Ascending aorta (tissue), 2 donors: ENCODE data around the gene YBEY. TPM values are rescaled to one million over a fixed set of nuclear protein-coding genes. Genes with fewer than 3 reads are reported as not detected.

ENCODE experiments used
- DNase-seq, 2 donors: peaks; one replicate each; pipeline ENCODE4 v3.0.0-alpha.2; 2019; ENCODE audit warnings: low spot score in 2 of 2
- H3K27ac ChIP-seq, 2 donors: fragments of 200-600 bp; sonication (generic); one replicate each; pipeline ENCODE4 v1.5.1; 2016 to 2017; ENCODE audit warnings: mild to moderate bottlenecking in 1 of 2
- H3K27me3 ChIP-seq: fragments of 200-600 bp; sonication (generic); one replicate; pipeline ENCODE4 v1.5.1; 2017
- H3K36me3 ChIP-seq, 2 donors: fragments of 200-600 bp; sonication (generic); one replicate each; pipeline ENCODE4 v1.5.1; 2016
- H3K4me1 ChIP-seq, 2 donors: fragments of 200-600 bp; sonication (generic); one replicate each; pipeline ENCODE4 v1.5.1; 2016 to 2017; ENCODE audit warnings: mild to moderate bottlenecking in 1 of 2
- H3K4me3 ChIP-seq, 2 donors: fragments of 200-600 bp; sonication (generic); one replicate each; pipeline ENCODE4 v1.5.1; 2016 to 2017; ENCODE audit warnings: mild to moderate bottlenecking in 1 of 2
- H3K9me3 ChIP-seq, 2 donors: fragments of 200-600 bp; sonication (generic); one replicate each; pipeline ENCODE4 v1.5.1; 2016
- CTCF ChIP-seq, 3 experiments: fragments of 200-600 bp in 2 of 3; fragments of 450-650 bp in 1 of 3; sonication (generic) in 2 of 3; IDR thresholded peaks; one replicate each; pipeline ENCODE4 v1.5.1; 2016 to 2019; ENCODE audit warnings: antibody characterized with exemption in 3 of 3, mild to moderate bottlenecking in 1 of 3, moderate library complexity in 1 of 3
- intact Hi-C: fragments of 100-400 bp; cut with DNase I; formaldehyde crosslinking; loops from one replicate; pipeline ENCODE4 v1.15.1; 2023
- total RNA-seq: library from RNA; depleted of rRNA; stranded (reverse); fragments of >200 nt; gene quantifications from one replicate; pipeline ENCODE4 v1.1.0, GENCODE V29; 2016

The YBEY gene
- total RNA-seq, 1 donor from 2014 or later = 0.53 TPM

GRCh38 chr21:46295996-46296752 lies 10.0 kb downstream of the YBEY start:
- Histone ChIP-seq H3K4me3 (no peak overlapping the region), H3K27ac (no peak overlapping the region), H3K27me3 (no peaks in the 10 kb centered on the region), H3K4me1 (peaks cover 0 to 4% of the 10 kb centered on the region in 2 donors), H3K36me3 (peaks cover 3 to 14% of the 10 kb centered on the region in 2 donors), H3K9me3 (no peaks in the 10 kb centered on the region)
- DNase-seq = peak in 1 of 2 donors; percentile 80
- intact Hi-C loops = no loop called here
- no peak for TF ChIP-seq CTCF (IDR thresholded peaks at IDR 0.05)

- Histone ChIP-seq H3K4me3 (peak overlapping the region; percentile 41 to 61), H3K4me1 (peaks cover 0 to 4% of the 10 kb centered on the region in 2 donors), H3K9me3 (no peaks in the 10 kb centered on the region), H3K27ac (no peak overlapping the region), H3K36me3 (peaks cover 0 to 8% of the 10 kb centered on the region in 2 donors), H3K27me3 (no peaks in the 10 kb centered on the region)
- TF ChIP-seq CTCF (IDR thresholded peaks at IDR 0.05) = no peak
- DNase-seq = no peak
- intact Hi-C loops = no loop called here
Measured at GRCh38 chr21:46297338-46298271, 11.5 kb downstream of the YBEY start.

GRCh38 chr21:46299167-46299566 lies 13.0 kb downstream of the YBEY start:
- Histone ChIP-seq H3K4me1 (peaks cover 0 to 4% of the 10 kb centered on the region in 2 donors), H3K9me3 (no peaks in the 10 kb centered on the region), H3K36me3 (peaks cover 0 to 8% of the 10 kb centered on the region in 2 donors), H3K4me3 (no peak overlapping the region), H3K27ac (no peak overlapping the region), H3K27me3 (no peaks in the 10 kb centered on the region)
- no peak for TF ChIP-seq CTCF (IDR thresholded peaks at IDR 0.05)
- intact Hi-C loops = no loop called here
- no peak for DNase-seq

- intact Hi-C loops = no loop called here
Measured at GRCh38 chr21:46301759-46302158, 15.6 kb downstream of the YBEY start.

GRCh38 chr21:46304437-46304836 lies 18.3 kb downstream of the YBEY start:
- H3K4me1 ChIP-seq = no peaks in the 10 kb centered on the region
- H3K36me3 ChIP-seq = peaks cover 4 to 8% of the 10 kb centered on the region in 2 donors
- TF ChIP-seq CTCF (IDR thresholded peaks at IDR 0.05) = no peak
- intact Hi-C loops = no loop called here
- no peak overlapping the region for H3K4me3 ChIP-seq
- H3K27ac ChIP-seq = no peak overlapping the region
- H3K27me3 ChIP-seq = no peaks in the 10 kb centered on the region
- no peaks in the 10 kb centered on the region for H3K9me3 ChIP-seq
- DNase-seq = no peak

More at GRCh38 chr21:46301759-46302158, 15.6 kb downstream of the YBEY start:
- H3K36me3 ChIP-seq = peaks cover 4 to 8% of the 10 kb centered on the region in 2 donors
- no peak overlapping the region for H3K4me3 ChIP-seq
- H3K27me3 ChIP-seq = no peaks in the 10 kb centered on the region
- peaks cover 0 to 4% of the 10 kb centered on the region in 2 donors for H3K4me1 ChIP-seq
- no peak overlapping the region for H3K27ac ChIP-seq
- no peak for TF ChIP-seq CTCF (IDR thresholded peaks at IDR 0.05)
- H3K9me3 ChIP-seq = no peaks in the 10 kb centered on the region
- DNase-seq = no peak
